HEK293 (cell line): ENCODE data around the gene DNAJB8.

Experiments used
- CTCF ChIA-PET: fragments of 350-600 bp; formaldehyde crosslinking; extraction: SDS; loops from one replicate; lab custom pipeline; 2021; ENCODE audit warnings: antibody characterized with exemption; lab: Yijun Ruan, JAX
- POLR2A ChIA-PET: fragments of 300-600 bp; formaldehyde crosslinking; extraction: SDS; loops from one replicate; lab custom pipeline; 2020; ENCODE audit warnings: antibody characterized with exemption, inconsistent platforms; lab: Yijun Ruan, JAX
- H3K27ac ChIP-seq: fragments of 200-500 bp; sonication (Bioruptor generic); 2 replicates; pipeline ENCODE4 v1.5.1; 2014; ENCODE audit warnings: low read depth, low read length, control low read depth, inconsistent platforms; ENCODE audit errors: extremely low read depth
- H3K36me3 ChIP-seq, 2 experiments: fragments of 200-500 bp in 1 of 2; sonication (Bioruptor generic) in 1 of 2; 1 replicate in 1 of 2; 2 replicates in 1 of 2; pipeline ENCODE4 v1.5.1; 2014 to 2017; ENCODE audit warnings: inconsistent platforms in 2 of 2, low read length in 2 of 2; ENCODE audit not compliant: control insufficient read depth in 2 of 2, insufficient read depth in 1 of 2
- H3K4me1 ChIP-seq: fragments of 200-500 bp; sonication (Bioruptor generic); 2 replicates; pipeline ENCODE4 v1.5.1; 2014; ENCODE audit warnings: mild to moderate bottlenecking, low read length, inconsistent platforms; ENCODE audit not compliant: control insufficient read depth, insufficient read depth
- H3K4me3 ChIP-seq: 2 replicates; pipeline ENCODE4 v1.5.1; 2011; ENCODE audit warnings: low read depth, mild to moderate bottlenecking, control low read depth, low read length, moderate library complexity
- H3K9me3 ChIP-seq: fragments of 200-500 bp; sonication (Bioruptor generic); 2 replicates; pipeline ENCODE4 v1.5.1; 2014; ENCODE audit warnings: low read depth, low read length, inconsistent platforms; ENCODE audit not compliant: control insufficient read depth, insufficient read depth
- GLIS1 ChIP-seq: fragments of 450-650 bp; formaldehyde crosslinking; IDR thresholded peaks from 2 replicates; pipeline ENCODE4 v1.5.1; 2016; ENCODE audit warnings: missing biosample characterization, missing genetic modification characterization
- GLIS2 ChIP-seq: fragments of 450-650 bp; formaldehyde crosslinking; IDR thresholded peaks from 2 replicates; pipeline ENCODE4 v1.5.1; 2016; ENCODE audit warnings: missing biosample characterization, missing genetic modification characterization
- SP2 ChIP-seq: fragments of 450-650 bp; formaldehyde crosslinking; IDR thresholded peaks from 2 replicates; pipeline ENCODE4 v1.5.1; 2016; ENCODE audit warnings: missing biosample characterization, missing genetic modification characterization
- SP3 ChIP-seq: fragments of 450-650 bp; formaldehyde crosslinking; IDR thresholded peaks from 2 replicates; pipeline ENCODE4 v1.5.1; 2016; ENCODE audit warnings: missing biosample characterization, missing genetic modification characterization
- SP7 ChIP-seq: fragments of 450-650 bp; formaldehyde crosslinking; IDR thresholded peaks from 2 replicates; pipeline ENCODE4 v1.5.1; 2016; ENCODE audit warnings: missing biosample characterization, missing genetic modification characterization
- TRIM28 ChIP-seq: IDR thresholded peaks from 2 replicates; pipeline ENCODE4 v1.6.1; 2011; ENCODE audit warnings: low read length, control low read depth, borderline replicate concordance
- ZBTB17 ChIP-seq: fragments of 450-650 bp; formaldehyde crosslinking; IDR thresholded peaks from 2 replicates; pipeline ENCODE4 v1.5.1; 2016; ENCODE audit warnings: missing biosample characterization, missing genetic modification characterization
- ZEB2 ChIP-seq: fragments of 450-650 bp; formaldehyde crosslinking; IDR thresholded peaks from 2 replicates; pipeline ENCODE4 v1.5.1; 2016; ENCODE audit warnings: missing biosample characterization, missing genetic modification characterization
- ZNF19 ChIP-seq: fragments of 450-650 bp; formaldehyde crosslinking; IDR thresholded peaks from 2 replicates; pipeline ENCODE4; 2016; ENCODE audit warnings: missing biosample characterization, missing genetic modification characterization, low read depth
- ZNF24 ChIP-seq: fragments of 450-650 bp; formaldehyde crosslinking; IDR thresholded peaks from 2 replicates; pipeline ENCODE4 v1.5.1; 2016; ENCODE audit warnings: missing biosample characterization, missing genetic modification characterization
- ZNF600 ChIP-seq: fragments of 450-650 bp; formaldehyde crosslinking; IDR thresholded peaks from 2 replicates; pipeline ENCODE4 v1.5.1; 2016; ENCODE audit warnings: missing biosample characterization, missing genetic modification characterization
- ZNF629 ChIP-seq: fragments of 450-650 bp; formaldehyde crosslinking; IDR thresholded peaks from 2 replicates; pipeline ENCODE4 v1.5.1; 2017; ENCODE audit warnings: missing biosample characterization, missing genetic modification characterization
- TF ChIP-seq, protein P1 (sequence below): fragments of 450-650 bp; formaldehyde crosslinking; IDR thresholded peaks from 2 replicates; pipeline ENCODE4 v1.5.1; 2016; ENCODE audit warnings: missing biosample characterization, missing genetic modification characterization
- TF ChIP-seq, protein P2 (sequence below): fragments of 450-650 bp; formaldehyde crosslinking; IDR thresholded peaks from 2 replicates; pipeline ENCODE4 v1.5.1; 2016; ENCODE audit warnings: missing biosample characterization, missing genetic modification characterization
- TF ChIP-seq, protein P3 (sequence below): fragments of 450-650 bp; formaldehyde crosslinking; IDR thresholded peaks from 2 replicates; pipeline ENCODE4 v1.5.1; 2016; ENCODE audit warnings: missing biosample characterization, missing genetic modification characterization
- TF ChIP-seq, protein P4 (sequence below): fragments of 450-650 bp; formaldehyde crosslinking; IDR thresholded peaks from 2 replicates; pipeline ENCODE4 v1.5.1; 2017; ENCODE audit warnings: missing biosample characterization, missing genetic modification characterization
- TF ChIP-seq, protein P5 (sequence below): fragments of 450-650 bp; formaldehyde crosslinking; IDR thresholded peaks from 2 replicates; pipeline ENCODE4 v1.5.1; 2016; ENCODE audit warnings: missing biosample characterization, missing genetic modification characterization
- TF ChIP-seq, protein P6 (sequence below): fragments of 450-650 bp; formaldehyde crosslinking; optimal IDR thresholded peaks from 2 replicates; pipeline ENCODE3; 2016; ENCODE audit warnings: missing biosample characterization, mild to moderate bottlenecking, missing genetic modification characterization
- TF ChIP-seq, protein P7 (sequence below): fragments of 450-650 bp; formaldehyde crosslinking; IDR thresholded peaks from 2 replicates; pipeline ENCODE4 v1.5.1; 2016; ENCODE audit warnings: missing biosample characterization, missing genetic modification characterization, low read depth
- TF ChIP-seq, protein P8 (sequence below): fragments of 450-650 bp; formaldehyde crosslinking; IDR thresholded peaks from 2 replicates; pipeline ENCODE4 v1.5.1; 2016; ENCODE audit warnings: missing biosample characterization, missing genetic modification characterization

Gene DNAJB8

DNA sequence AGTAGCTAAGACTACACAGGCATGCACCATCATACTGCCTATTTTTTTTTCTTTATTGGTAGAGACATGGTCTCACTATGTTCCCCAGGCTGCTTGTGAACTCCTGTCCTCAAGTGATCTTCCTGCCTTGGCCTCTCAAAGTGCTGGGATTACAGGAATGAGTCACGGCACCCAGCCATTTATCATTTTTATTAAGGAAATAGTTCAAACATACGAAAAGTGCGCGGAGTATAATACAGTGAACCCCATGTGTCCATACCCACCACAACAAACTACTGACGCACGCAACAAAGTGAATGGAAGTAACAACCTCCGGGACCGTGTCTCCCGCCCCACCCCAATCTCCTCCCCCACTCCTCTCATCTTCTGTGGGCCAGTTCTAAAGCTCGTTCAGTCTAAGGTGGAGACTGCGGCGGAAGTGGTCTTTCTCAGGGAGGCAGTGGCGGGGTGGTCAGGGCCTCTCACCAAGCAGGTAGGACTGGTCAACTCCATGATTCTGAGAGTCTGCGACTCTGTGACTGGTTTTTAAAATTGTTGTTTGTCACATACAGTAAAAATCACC, 42.1 kb downstream of the DNAJB8 start:
- ChIA-PET POLR2A (no interaction called here), CTCF (interaction anchor here (1.2 to 3.9 kb wide), 4 partner anchors 72 to 184 kb away, joined by 3 to 19 read pairs (median 10); no protein-coding TSS in a partner anchor)
- H3K9me3 ChIP-seq: no peaks in the 10 kb centered on the region
- H3K4me3 ChIP-seq: no peak overlapping the region
- no peak overlapping the region for H3K27ac ChIP-seq
- no peaks in the 10 kb centered on the region for H3K4me1 ChIP-seq
- no peaks in the 10 kb centered on the region for H3K36me3 ChIP-seq
- TF ChIP-seq, protein P1, sequence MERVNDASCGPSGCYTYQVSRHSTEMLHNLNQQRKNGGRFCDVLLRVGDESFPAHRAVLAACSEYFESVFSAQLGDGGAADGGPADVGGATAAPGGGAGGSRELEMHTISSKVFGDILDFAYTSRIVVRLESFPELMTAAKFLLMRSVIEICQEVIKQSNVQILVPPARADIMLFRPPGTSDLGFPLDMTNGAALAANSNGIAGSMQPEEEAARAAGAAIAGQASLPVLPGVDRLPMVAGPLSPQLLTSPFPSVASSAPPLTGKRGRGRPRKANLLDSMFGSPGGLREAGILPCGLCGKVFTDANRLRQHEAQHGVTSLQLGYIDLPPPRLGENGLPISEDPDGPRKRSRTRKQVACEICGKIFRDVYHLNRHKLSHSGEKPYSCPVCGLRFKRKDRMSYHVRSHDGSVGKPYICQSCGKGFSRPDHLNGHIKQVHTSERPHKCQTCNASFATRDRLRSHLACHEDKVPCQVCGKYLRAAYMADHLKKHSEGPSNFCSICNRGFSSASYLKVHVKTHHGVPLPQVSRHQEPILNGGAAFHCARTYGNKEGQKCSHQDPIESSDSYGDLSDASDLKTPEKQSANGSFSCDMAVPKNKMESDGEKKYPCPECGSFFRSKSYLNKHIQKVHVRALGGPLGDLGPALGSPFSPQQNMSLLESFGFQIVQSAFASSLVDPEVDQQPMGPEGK: 0 out of 2 replicates have a peak, but pooled peaks have one; percentile 37
- TF ChIP-seq ZNF24 (tag by site-specific recombination): peak; percentile 61; the same call in 1 of the 2 replicates
- TF ChIP-seq, protein P2, sequence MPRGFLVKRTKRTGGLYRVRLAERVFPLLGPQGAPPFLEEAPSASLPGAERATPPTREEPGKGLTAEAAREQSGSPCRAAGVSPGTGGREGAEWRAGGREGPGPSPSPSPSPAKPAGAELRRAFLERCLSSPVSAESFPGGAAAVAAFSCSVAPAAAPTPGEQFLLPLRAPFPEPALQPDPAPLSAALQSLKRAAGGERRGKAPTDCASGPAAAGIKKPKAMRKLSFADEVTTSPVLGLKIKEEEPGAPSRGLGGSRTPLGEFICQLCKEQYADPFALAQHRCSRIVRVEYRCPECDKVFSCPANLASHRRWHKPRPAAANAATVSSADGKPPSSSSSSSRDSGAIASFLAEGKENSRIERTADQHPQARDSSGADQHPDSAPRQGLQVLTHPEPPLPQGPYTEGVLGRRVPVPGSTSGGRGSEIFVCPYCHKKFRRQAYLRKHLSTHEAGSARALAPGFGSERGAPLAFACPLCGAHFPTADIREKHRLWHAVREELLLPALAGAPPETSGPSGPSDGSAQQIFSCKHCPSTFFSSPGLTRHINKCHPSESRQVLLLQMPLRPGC (tag by site-specific recombination): peak; percentile 68; the same call in 1 of the 2 replicates
- TF ChIP-seq ZNF629 (tag by site-specific recombination): peak; percentile 72
- TF ChIP-seq ZBTB17 (tag by site-specific recombination): peak; percentile 50
- peak; percentile 51 for TF ChIP-seq GLIS1 (tag by site-specific recombination)
- TF ChIP-seq, protein P3, sequence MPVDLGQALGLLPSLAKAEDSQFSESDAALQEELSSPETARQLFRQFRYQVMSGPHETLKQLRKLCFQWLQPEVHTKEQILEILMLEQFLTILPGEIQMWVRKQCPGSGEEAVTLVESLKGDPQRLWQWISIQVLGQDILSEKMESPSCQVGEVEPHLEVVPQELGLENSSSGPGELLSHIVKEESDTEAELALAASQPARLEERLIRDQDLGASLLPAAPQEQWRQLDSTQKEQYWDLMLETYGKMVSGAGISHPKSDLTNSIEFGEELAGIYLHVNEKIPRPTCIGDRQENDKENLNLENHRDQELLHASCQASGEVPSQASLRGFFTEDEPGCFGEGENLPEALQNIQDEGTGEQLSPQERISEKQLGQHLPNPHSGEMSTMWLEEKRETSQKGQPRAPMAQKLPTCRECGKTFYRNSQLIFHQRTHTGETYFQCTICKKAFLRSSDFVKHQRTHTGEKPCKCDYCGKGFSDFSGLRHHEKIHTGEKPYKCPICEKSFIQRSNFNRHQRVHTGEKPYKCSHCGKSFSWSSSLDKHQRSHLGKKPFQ (tag by site-specific recombination): 0 out of 2 replicates have a peak, but pooled peaks have one; percentile 40
- TF ChIP-seq ZNF19 (tag by site-specific recombination): no peak
- TF ChIP-seq, protein P4, sequence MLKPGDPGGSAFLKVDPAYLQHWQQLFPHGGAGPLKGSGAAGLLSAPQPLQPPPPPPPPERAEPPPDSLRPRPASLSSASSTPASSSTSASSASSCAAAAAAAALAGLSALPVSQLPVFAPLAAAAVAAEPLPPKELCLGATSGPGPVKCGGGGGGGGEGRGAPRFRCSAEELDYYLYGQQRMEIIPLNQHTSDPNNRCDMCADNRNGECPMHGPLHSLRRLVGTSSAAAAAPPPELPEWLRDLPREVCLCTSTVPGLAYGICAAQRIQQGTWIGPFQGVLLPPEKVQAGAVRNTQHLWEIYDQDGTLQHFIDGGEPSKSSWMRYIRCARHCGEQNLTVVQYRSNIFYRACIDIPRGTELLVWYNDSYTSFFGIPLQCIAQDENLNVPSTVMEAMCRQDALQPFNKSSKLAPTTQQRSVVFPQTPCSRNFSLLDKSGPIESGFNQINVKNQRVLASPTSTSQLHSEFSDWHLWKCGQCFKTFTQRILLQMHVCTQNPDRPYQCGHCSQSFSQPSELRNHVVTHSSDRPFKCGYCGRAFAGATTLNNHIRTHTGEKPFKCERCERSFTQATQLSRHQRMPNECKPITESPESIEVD: peak; percentile 39
- peak; percentile 60 for TF ChIP-seq SP2 (tag by site-specific recombination)
- TF ChIP-seq GLIS2: no peak
- TF ChIP-seq, protein P5, sequence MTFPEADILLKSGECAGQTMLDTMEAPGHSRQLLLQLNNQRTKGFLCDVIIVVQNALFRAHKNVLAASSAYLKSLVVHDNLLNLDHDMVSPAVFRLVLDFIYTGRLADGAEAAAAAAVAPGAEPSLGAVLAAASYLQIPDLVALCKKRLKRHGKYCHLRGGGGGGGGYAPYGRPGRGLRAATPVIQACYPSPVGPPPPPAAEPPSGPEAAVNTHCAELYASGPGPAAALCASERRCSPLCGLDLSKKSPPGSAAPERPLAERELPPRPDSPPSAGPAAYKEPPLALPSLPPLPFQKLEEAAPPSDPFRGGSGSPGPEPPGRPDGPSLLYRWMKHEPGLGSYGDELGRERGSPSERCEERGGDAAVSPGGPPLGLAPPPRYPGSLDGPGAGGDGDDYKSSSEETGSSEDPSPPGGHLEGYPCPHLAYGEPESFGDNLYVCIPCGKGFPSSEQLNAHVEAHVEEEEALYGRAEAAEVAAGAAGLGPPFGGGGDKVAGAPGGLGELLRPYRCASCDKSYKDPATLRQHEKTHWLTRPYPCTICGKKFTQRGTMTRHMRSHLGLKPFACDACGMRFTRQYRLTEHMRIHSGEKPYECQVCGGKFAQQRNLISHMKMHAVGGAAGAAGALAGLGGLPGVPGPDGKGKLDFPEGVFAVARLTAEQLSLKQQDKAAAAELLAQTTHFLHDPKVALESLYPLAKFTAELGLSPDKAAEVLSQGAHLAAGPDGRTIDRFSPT: peak; percentile 49
- TF ChIP-seq ZEB2 (tag by site-specific recombination): peak; percentile 81
- peak; percentile 73; the same call in 1 of the 2 replicates for TF ChIP-seq SP7 (tag by site-specific recombination)
- TF ChIP-seq, protein P6, sequence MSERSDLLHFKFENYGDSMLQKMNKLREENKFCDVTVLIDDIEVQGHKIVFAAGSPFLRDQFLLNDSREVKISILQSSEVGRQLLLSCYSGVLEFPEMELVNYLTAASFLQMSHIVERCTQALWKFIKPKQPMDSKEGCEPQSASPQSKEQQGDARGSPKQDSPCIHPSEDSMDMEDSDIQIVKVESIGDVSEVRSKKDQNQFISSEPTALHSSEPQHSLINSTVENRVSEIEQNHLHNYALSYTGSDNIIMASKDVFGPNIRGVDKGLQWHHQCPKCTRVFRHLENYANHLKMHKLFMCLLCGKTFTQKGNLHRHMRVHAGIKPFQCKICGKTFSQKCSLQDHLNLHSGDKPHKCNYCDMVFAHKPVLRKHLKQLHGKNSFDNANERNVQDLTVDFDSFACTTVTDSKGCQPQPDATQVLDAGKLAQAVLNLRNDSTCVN (tag by site-specific recombination): peak; percentile 9
- TF ChIP-seq TRIM28: peak; percentile 36; the same call in 1 of the 2 replicates
- TF ChIP-seq, protein P7, sequence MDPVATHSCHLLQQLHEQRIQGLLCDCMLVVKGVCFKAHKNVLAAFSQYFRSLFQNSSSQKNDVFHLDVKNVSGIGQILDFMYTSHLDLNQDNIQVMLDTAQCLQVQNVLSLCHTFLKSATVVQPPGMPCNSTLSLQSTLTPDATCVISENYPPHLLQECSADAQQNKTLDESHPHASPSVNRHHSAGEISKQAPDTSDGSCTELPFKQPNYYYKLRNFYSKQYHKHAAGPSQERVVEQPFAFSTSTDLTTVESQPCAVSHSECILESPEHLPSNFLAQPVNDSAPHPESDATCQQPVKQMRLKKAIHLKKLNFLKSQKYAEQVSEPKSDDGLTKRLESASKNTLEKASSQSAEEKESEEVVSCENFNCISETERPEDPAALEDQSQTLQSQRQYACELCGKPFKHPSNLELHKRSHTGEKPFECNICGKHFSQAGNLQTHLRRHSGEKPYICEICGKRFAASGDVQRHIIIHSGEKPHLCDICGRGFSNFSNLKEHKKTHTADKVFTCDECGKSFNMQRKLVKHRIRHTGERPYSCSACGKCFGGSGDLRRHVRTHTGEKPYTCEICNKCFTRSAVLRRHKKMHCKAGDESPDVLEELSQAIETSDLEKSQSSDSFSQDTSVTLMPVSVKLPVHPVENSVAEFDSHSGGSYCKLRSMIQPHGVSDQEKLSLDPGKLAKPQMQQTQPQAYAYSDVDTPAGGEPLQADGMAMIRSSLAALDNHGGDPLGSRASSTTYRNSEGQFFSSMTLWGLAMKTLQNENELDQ (tag by site-specific recombination): no peak
- no peak for TF ChIP-seq SP3 (tag by site-specific recombination)
- TF ChIP-seq, protein P8, sequence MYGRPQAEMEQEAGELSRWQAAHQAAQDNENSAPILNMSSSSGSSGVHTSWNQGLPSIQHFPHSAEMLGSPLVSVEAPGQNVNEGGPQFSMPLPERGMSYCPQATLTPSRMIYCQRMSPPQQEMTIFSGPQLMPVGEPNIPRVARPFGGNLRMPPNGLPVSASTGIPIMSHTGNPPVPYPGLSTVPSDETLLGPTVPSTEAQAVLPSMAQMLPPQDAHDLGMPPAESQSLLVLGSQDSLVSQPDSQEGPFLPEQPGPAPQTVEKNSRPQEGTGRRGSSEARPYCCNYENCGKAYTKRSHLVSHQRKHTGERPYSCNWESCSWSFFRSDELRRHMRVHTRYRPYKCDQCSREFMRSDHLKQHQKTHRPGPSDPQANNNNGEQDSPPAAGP (tag by site-specific recombination): 0 out of 2 replicates have a peak, but pooled peaks have one; percentile 21
- TF ChIP-seq ZNF600 (tag by site-specific recombination): peak; percentile 85
